Esophagus (tissue), 2 donors: Measurements from ENCODE around the gene FRAS1. TPM values are rescaled to one million over a fixed set of nuclear protein-coding genes. Genes with fewer than 3 reads are reported as not detected.
"Not testable (repeated sequence)": the region's sequence is repeated elsewhere in the genome, so short reads cannot be mapped to it uniquely, and the experiment has no call there.

ENCODE experiments used
- H3K27ac ChIP-seq, 2 donors: one replicate each; pipeline ENCODE4 v1.5.1; 2013; ENCODE audit warnings: low read depth in 2 of 2, mild to moderate bottlenecking in 2 of 2, inconsistent platforms in 1 of 2, low read length in 1 of 2, moderate library complexity in 1 of 2
- H3K27me3 ChIP-seq, 2 donors: one replicate each; pipeline ENCODE4 v1.6.1; 2013; ENCODE audit warnings: low read length in 2 of 2, control low read depth in 1 of 2, mild to moderate bottlenecking in 1 of 2; ENCODE audit not compliant: insufficient read depth in 2 of 2, control insufficient read depth in 1 of 2
- H3K36me3 ChIP-seq, 2 donors: one replicate each; pipeline ENCODE4 v1.6.1; 2013; ENCODE audit warnings: low read length in 1 of 2; ENCODE audit not compliant: control insufficient read depth in 2 of 2, insufficient read depth in 2 of 2
- H3K4me1 ChIP-seq, 2 donors: one replicate each; pipeline ENCODE4 v1.6.1; 2013; ENCODE audit warnings: low read length in 1 of 2; ENCODE audit not compliant: control insufficient read depth in 2 of 2, insufficient read depth in 2 of 2
- H3K4me3 ChIP-seq, 2 donors: one replicate each; pipeline ENCODE4 v1.5.1; 2013; ENCODE audit warnings: low read length in 2 of 2, mild to moderate bottlenecking in 2 of 2, low read depth in 1 of 2, moderate library complexity in 1 of 2
- H3K9me3 ChIP-seq, 2 donors: one replicate each; pipeline ENCODE4 v1.6.1; 2013; ENCODE audit warnings: mild to moderate bottlenecking in 2 of 2, low read depth in 1 of 2, low read length in 1 of 2, moderate library complexity in 1 of 2; ENCODE audit not compliant: control insufficient read depth in 2 of 2, insufficient read depth in 1 of 2
- WGBS, 2 donors: extraction: QIAGEN DNeasy Blood & Tissue Kit; methylation state at CpG; one replicate each; pipeline ENCODE4 v1.1.7; 2013; 5-methylcytosine and 5-hydroxymethylcytosine counted together
- polyA plus RNA-seq, 2 donors: library from polyadenylated mRNA; stranded (reverse); fragments of 200-250 nt; gene quantifications; one replicate each; pipeline ENCODE4 v1.2.3, GENCODE V29; 2013
- donor health status: healthy with polysubstance abuse.
- donor health status: Bipolar disorder and iron deficiency.

The FRAS1 gene
- polyA plus RNA-seq, 2 donors, result 0.60 to 1.6 TPM

DNA sequence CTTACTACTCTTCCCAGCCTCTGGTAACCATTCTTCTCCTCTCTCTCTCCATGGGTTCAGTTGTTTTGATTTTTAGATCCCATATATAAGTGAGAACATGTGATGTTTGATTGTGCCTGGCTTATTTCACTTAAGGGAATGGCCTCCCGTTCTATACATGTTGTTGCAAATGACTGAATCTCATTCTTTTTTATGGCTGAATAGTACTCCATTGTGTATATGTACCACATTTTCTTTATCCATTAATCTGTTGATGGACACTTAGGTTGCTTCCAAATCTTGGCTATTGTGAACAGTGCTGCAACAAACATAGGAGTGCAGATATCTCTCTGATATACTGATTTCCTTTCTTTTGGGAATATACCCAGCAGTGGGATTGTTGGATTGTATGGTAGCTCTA, 410.1 kb downstream of the FRAS1 start:
- H3K36me3 ChIP-seq, H3K4me3 ChIP-seq, H3K9me3 ChIP-seq, H3K27ac ChIP-seq, H3K27me3 ChIP-seq, H3K4me1 ChIP-seq: not testable (repeated sequence)
- 26 to 90% methylated on average over 1 of the region's 1 CpG for WGBS, 2 donors

DNA sequence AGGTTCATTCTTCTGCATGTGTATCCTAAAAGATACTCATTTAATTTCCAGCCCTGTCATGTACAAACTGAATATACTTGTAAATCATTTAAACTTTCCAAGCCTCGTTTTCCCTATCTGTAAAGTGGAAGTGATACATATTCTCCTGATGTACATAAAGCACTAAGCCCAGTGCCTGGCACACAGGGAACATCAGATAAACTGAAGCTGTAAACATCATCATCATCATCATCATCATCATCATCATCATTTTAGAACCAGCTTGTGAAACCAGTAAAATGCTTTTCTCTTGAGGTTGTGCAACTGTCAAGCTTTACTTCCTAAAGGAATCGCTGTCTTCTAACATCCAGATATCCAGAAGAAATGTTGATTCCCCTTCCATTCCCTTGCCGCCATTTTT, 411.1 kb downstream of the FRAS1 start:
- Histone ChIP-seq H3K4me1 (no peaks in the 10 kb centered on the region), H3K36me3 (no peaks in the 10 kb centered on the region), H3K27me3 (no peaks in the 10 kb centered on the region), H3K4me3 (no peak overlapping the region), H3K27ac (no peak overlapping the region), H3K9me3 (no peaks in the 10 kb centered on the region)
- WGBS, 2 donors, result 67 to 88% methylated on average over 3 of the region's 3 CpGs

DNA sequence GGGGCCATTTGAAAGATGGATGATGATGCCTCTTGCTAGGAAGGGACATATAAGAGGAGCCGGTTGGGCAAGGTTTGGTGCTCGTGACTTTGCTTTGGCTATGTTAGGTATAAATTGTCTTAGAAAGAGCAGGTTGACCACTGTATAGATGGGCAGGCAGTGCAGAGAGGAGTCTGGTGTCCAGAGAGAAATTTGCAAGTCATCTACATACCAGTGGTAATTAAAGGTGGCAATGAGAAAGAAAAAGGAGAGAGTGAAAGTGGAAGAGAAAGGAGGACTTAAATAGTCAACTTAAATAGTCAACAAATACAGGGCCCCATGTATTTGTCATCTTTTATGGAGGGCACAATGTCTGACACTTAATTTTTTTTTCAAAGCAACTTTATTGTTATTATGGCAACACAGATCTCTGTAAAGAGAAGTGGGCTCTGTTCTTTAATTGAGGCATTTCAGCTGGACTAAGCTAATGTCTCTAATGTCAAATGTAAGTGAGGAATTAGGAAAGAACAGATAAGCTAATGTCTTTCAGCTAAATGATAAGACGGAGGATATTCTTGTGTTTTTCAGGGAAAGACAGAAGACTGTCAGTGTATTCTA, 419.1 kb downstream of the FRAS1 start:
- 88 to 92% methylated on average over 3 of the region's 3 CpGs for WGBS, 2 donors
- H3K27ac ChIP-seq, result no peak overlapping the region
- H3K4me1 ChIP-seq, result peaks cover 0 to 4% of the 10 kb centered on the region in 2 donors
- H3K36me3 ChIP-seq, result peaks cover 0 to 6% of the 10 kb centered on the region in 2 donors
- no peak overlapping the region for H3K4me3 ChIP-seq
- no peaks in the 10 kb centered on the region for H3K27me3 ChIP-seq
- H3K9me3 ChIP-seq, result no peaks in the 10 kb centered on the region

DNA sequence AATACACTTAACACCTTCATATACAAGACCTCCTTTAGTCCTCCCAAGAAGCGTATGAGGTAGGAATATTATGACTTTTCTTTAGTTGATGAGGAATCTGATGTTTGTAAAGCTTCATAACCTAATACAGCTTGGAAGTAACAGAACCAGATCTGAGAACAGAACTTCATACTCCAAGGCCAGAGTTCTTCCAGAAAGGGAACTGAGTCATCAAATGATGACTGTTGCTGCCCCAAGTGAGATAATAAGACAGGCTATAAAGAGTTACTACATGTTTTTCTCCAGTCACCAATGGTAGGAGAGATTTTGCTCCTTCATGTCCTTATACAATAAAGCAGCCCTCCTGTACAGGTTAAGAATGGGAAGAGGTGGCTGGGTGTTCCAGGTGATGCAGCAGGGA, 420.2 kb downstream of the FRAS1 start:
- H3K27me3 ChIP-seq, result no peaks in the 10 kb centered on the region
- H3K27ac ChIP-seq, result no peak overlapping the region
- peaks cover 0 to 4% of the 10 kb centered on the region in 2 donors for H3K4me1 ChIP-seq
- H3K9me3 ChIP-seq, result no peaks in the 10 kb centered on the region
- 13 to 43% methylated on average over 1 of the region's 1 CpG for WGBS, 2 donors
- H3K4me3 ChIP-seq, result no peak overlapping the region
- peaks cover 0 to 6% of the 10 kb centered on the region in 2 donors for H3K36me3 ChIP-seq

DNA sequence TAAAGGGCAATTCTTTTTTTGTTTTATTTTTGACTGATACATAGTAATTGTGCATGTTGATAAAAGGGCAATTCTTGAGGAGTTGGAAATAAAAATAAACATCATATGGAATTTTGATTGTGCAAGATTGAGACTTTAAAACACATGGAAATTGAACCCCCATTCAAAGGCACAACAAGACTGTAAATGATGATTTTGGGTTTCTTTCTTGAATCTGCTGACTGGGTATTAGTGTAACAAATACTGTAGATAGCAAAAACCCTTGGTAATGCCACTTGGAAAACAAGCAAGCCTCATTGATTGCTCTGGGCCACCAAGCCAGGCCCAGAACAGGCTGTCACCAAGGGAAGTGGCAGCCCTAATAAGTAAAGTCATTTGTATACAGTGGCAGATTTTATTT, 421.4 kb downstream of the FRAS1 start:
- H3K9me3 ChIP-seq, result no peaks in the 10 kb centered on the region
- no peak overlapping the region for H3K27ac ChIP-seq
- peaks cover 0 to 6% of the 10 kb centered on the region in 2 donors for H3K36me3 ChIP-seq
- peaks cover 0 to 4% of the 10 kb centered on the region in 2 donors for H3K4me1 ChIP-seq
- H3K27me3 ChIP-seq, result no peaks in the 10 kb centered on the region
- H3K4me3 ChIP-seq, result no peak overlapping the region

DNA sequence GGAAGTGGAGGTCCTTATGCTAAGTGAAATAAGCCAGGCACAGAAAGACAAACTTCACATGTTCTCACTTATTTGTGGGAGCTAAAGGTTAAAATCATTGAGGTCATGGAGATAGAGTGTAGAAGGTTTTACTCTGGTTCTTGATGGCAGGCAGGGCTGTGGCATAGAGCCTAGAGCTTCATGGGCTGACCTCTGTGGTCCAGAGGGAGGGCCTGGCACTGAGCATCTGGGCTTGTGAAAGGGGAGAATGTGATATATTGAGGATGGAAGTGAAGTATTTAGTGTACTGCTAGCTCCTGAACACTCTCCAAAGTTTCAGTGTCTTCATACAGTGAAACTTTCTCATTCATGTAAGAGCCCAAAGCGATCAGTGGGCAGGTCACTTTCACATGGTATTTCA, 423.2 kb downstream of the FRAS1 start:
- Histone ChIP-seq H3K4me3 (no peak overlapping the region), H3K27me3 (no peaks in the 10 kb centered on the region), H3K4me1 (peaks cover 0 to 4% of the 10 kb centered on the region in 2 donors), H3K9me3 (no peaks in the 10 kb centered on the region), H3K27ac (no peak overlapping the region), H3K36me3 (peaks cover 0 to 5% of the 10 kb centered on the region in 2 donors)
- 87 to 97% methylated on average over 1 of the region's 1 CpG for WGBS, 2 donors

DNA sequence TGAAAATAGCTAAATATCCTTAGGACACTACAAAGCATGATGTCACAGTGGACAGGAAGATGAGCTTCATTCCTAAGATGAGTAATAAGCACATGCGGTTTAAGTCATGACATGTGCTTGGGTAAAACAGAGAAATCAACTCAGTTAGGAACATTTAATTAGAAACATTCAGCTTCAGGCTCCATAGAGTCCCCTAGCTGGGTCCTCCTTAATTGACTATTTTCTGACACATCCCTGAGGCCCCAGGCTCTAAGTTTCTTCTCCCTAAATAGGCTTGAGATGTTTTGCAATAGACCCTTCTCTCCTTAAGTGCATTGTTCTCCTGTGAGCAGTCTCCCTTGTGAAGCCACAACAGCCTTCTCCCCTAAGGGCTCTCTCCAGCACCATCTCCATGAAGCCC, 424.1 kb downstream of the FRAS1 start:
- H3K9me3 ChIP-seq, result no peaks in the 10 kb centered on the region
- H3K4me1 ChIP-seq, result peaks cover 0 to 4% of the 10 kb centered on the region in 2 donors
- no peak overlapping the region for H3K27ac ChIP-seq
- H3K36me3 ChIP-seq, result peaks cover 0 to 3% of the 10 kb centered on the region in 2 donors
- H3K27me3 ChIP-seq, result no peaks in the 10 kb centered on the region
- H3K4me3 ChIP-seq, result no peak overlapping the region
- 81 to 84% methylated on average over 1 of the region's 1 CpG for WGBS, 2 donors

DNA sequence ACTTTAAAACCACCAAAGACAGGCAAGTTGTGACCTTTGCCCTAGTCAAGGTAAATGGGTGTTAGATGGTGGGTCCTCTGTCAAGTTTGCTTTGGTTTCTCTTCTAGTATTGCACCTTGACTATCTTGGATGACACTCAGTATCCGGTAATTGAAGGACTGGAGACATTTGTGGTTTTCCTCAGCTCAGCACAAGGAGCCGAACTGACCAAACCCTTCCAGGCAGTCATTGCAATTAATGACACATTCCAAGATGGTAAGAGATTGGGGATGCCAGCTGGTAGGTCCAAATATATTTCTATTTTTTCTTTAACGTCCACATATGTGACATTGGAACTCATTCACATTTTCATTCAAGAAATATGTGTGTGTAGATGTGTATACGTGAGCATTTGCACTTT, 425.2 kb downstream of the FRAS1 start:
- Histone ChIP-seq H3K27ac (no peak overlapping the region), H3K4me1 (peaks cover 0 to 4% of the 10 kb centered on the region in 2 donors), H3K9me3 (no peaks in the 10 kb centered on the region), H3K36me3 (peaks cover 0 to 3% of the 10 kb centered on the region in 2 donors), H3K4me3 (no peak overlapping the region), H3K27me3 (no peaks in the 10 kb centered on the region)
- WGBS, 2 donors, result 88 to 89% methylated on average over 4 of the region's 4 CpGs

DNA sequence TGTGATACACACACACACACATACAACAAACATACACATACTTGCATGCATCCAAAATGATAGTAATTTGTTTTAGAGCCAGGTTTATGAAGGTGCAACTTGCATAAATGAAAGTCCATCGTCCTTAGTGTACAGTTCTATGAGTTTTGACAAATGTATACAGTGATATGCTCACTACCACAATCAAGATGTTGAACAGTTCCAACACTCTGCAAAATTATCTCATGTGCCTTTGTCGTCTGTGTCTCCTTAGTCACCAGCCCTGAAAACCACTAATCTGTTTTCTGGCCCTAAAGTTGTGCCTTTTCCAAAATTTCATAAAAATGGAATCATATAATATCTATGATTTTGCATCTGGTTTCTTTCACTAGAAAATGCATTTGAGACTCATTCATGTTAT, 426.7 kb downstream of the FRAS1 start:
- 84 to 89% methylated on average over 2 of the region's 2 CpGs for WGBS, 2 donors
- peaks cover 0 to 3% of the 10 kb centered on the region in 2 donors for H3K36me3 ChIP-seq
- H3K27ac ChIP-seq, result no peak overlapping the region
- no peak overlapping the region for H3K4me3 ChIP-seq
- no peaks in the 10 kb centered on the region for H3K4me1 ChIP-seq
- no peaks in the 10 kb centered on the region for H3K27me3 ChIP-seq
- no peaks in the 10 kb centered on the region for H3K9me3 ChIP-seq

DNA sequence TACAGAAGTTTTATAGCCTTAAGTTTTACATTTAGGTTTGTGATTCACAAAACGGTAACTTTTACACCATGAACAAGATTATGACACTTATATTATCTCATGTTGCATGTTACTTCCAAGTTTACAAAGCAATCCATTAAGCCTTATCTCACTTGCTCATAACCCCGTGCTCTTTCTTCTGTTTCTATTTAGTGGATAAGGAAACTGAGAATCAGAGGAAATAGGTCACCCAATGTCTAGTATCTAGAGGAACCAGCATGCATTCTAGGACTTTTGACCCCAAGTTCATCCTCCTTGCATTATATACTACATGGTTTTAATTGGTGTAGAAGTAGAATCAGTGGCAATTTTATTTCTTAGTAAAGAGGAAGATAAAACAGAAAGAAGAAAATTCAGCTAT, 427.5 kb downstream of the FRAS1 start:
- Histone ChIP-seq H3K4me1 (no peaks in the 10 kb centered on the region), H3K4me3 (no peak overlapping the region), H3K9me3 (no peaks in the 10 kb centered on the region), H3K36me3 (peaks cover 0 to under 1% of the 10 kb centered on the region in 2 donors), H3K27me3 (no peaks in the 10 kb centered on the region), H3K27ac (no peak overlapping the region)
- WGBS, 2 donors, result 41 to 61% methylated on average over 2 of the region's 2 CpGs
